ENCODE results near the gene PSEN2. TPM values are rescaled to one million over a fixed set of nuclear protein-coding genes. Genes with fewer than 3 reads are reported as not detected.
A peak's percentile ranks its signal among the peaks of the same experiment; 100 is the strongest.

The PSEN2 gene
- total RNA-seq, 2 donors from 2014 or later = 22.6 to 23.3 TPM

DNA sequence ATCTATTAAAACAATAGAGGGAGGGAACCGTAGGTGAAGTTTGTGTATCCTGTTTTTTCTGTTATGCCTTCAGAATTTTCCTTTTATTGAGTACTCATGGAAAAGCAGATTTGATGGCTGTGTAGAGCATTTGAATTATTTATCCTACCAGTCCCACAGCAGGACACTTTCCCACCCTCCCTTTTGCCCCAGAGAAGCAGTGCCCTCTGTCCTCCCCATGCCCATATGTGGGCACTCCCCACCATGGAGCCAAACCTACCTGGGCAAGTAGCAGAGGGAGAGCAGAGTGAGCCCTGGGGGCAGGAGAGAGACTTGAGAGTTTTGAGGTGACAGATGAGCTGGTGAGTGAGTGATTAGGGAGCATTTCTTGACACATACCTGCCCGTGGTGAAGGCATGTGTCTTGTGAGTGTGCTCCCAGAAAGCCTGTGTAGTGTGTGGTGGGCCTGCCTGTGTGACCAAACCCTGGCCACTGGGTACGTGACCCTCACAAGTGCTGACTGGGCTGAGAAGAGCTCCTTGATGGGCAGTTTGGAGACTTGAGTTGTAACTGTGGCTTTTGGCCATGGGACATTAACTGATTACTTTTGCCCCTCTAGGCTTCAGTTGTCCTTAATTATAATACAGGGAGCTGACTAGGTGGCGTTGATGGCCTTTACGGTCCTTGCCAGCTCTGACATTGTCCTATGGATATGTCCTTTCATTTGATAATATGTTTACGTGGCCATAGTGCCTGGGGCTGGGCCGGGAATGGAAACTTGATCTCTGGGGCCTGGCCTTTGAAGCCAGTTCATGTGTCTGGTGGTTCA lies 3.6 kb downstream of the PSEN2 start:
- no peak overlapping the region for H3K27ac ChIP-seq
- TF ChIP-seq, protein P1, sequence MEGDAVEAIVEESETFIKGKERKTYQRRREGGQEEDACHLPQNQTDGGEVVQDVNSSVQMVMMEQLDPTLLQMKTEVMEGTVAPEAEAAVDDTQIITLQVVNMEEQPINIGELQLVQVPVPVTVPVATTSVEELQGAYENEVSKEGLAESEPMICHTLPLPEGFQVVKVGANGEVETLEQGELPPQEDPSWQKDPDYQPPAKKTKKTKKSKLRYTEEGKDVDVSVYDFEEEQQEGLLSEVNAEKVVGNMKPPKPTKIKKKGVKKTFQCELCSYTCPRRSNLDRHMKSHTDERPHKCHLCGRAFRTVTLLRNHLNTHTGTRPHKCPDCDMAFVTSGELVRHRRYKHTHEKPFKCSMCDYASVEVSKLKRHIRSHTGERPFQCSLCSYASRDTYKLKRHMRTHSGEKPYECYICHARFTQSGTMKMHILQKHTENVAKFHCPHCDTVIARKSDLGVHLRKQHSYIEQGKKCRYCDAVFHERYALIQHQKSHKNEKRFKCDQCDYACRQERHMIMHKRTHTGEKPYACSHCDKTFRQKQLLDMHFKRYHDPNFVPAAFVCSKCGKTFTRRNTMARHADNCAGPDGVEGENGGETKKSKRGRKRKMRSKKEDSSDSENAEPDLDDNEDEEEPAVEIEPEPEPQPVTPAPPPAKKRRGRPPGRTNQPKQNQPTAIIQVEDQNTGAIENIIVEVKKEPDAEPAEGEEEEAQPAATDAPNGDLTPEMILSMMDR (IDR thresholded peaks at IDR 0.05) = no peak

DNA sequence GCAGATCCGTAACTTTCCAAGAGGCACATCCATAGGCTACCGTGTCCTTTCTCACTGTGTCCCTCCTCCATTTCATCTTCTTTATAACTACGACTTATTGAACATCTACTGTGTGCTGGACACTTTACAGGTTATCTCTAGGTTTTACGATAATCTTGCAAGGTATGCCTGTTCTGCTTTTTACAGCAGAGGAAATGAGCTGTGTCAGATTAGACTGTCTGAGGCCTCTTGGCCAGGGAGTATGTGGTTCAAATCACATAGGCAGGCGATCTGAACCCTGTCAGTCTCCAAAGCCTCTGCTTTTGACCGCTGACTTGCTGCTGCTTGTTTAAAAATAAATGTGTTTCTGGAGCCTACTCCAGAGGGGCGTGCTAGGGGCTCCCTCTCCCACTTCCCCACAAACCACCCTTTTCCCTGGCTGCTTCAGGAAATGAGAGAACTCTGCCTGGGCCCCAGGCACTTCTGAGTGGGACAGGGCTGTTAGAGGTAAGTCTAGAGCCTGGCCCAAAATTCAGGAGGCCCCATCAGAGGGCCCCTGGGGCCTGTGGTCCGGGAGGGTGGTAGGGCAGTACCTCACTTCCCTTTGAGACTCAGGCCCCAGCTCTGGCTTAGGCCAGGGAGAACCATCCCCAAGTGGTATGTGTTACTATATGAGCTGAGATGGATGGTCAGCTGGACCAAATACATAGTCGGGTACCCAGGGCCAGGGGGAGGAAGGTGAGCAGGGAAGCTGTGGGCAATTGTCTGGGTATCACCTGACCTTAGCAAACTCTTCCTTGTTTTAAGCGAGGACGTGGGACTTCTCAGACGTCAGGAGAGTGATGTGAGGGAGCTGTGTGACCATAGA lies 4.4 kb downstream of the PSEN2 start:
- no peak overlapping the region for H3K4me3 ChIP-seq
- TF ChIP-seq, protein P1 (IDR thresholded peaks at IDR 0.05) = no peak
- DNase-seq (ENCODE audit: low spot score) = peak; percentile 38
- no peak overlapping the region for H3K27ac ChIP-seq
- H3K9me3 ChIP-seq = no peaks in the 10 kb centered on the region
- H3K27me3 ChIP-seq = no peaks in the 10 kb centered on the region
- H3K36me3 ChIP-seq = no peaks in the 10 kb centered on the region
- peaks cover 0 to 20% of the 10 kb centered on the region in 2 donors for H3K4me1 ChIP-seq

More for the DNA sequence above, 3.6 kb downstream of the PSEN2 start:
- H3K9me3 ChIP-seq = no peaks in the 10 kb centered on the region
- no peaks in the 10 kb centered on the region for H3K36me3 ChIP-seq
- H3K4me1 ChIP-seq = peaks cover 0 to 20% of the 10 kb centered on the region in 2 donors
- no peak overlapping the region for H3K4me3 ChIP-seq
- DNase-seq (ENCODE audit: low spot score) = peak; percentile 53
- H3K27me3 ChIP-seq = no peaks in the 10 kb centered on the region

DNA sequence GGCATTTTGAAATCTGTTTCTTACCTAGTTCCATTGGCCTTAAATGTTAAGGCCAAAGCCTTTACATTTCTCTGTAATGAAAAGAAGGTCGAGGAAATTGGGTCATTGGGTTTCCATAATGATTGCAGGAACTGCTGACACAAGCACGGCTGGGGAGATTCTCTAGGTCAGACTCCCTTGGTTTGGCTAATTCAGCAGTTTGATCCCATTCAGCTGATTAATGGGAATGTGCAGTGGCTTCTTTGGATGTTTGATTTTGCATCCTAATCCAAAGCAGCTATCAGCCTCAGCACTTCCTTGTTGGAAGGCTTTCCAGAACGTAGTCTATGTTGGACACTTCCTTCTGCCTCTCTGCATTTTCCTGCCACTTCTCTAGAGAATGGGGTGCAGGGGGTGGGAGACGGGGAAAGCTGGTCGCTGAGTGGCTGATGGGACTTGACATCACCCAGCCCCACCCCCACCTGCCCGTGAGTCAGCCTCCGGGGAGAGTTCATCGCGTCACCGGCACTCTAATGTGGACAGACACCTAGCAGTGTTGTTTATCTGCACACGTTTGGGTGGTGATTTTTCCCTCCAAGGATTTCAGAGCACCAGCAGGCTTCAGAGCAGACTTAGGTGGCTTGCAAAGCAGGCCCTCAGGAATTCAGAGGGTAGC lies 5.4 kb downstream of the PSEN2 start:
- Histone ChIP-seq H3K36me3 (peaks cover 6% of the 10 kb centered on the region), H3K4me3 (no peak overlapping the region), H3K27ac (no peak overlapping the region), H3K4me1 (peaks cover 0 to 19% of the 10 kb centered on the region in 2 donors), H3K27me3 (no peaks in the 10 kb centered on the region), H3K9me3 (no peaks in the 10 kb centered on the region)
- peak; percentile 13 for DNase-seq (ENCODE audit: low spot score)
- TF ChIP-seq, protein P1 (IDR thresholded peaks at IDR 0.05) = no peak

DNA sequence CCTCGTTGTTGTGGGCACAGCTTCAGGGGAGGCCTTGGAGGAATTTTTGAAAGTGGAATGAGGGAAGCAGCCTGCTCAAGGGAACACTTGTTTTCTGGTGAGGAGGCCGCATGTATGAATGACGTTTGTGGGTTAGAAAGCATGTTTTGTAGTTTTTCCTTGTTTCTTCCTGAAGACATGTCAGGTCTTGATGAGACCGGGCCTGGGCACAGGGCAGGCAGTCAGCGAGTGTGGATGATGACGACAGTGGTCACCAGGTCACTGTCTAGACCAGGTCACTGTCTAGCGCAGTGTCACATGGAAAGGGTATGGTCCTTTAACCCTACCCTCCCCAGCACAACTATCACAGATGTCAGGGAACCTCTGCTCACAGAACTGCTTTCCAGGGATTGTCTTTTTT lies 7.3 kb downstream of the PSEN2 start:
- H3K4me3 ChIP-seq = no peak overlapping the region
- peaks cover 0 to 8% of the 10 kb centered on the region in 2 donors for H3K4me1 ChIP-seq
- TF ChIP-seq, protein P1 (IDR thresholded peaks at IDR 0.05) = no peak
- no peak overlapping the region for H3K27ac ChIP-seq
- no peaks in the 10 kb centered on the region for H3K9me3 ChIP-seq
- H3K36me3 ChIP-seq = peaks cover 15% of the 10 kb centered on the region
- H3K27me3 ChIP-seq = no peaks in the 10 kb centered on the region
- DNase-seq (ENCODE audit: low spot score) = no peak

DNA sequence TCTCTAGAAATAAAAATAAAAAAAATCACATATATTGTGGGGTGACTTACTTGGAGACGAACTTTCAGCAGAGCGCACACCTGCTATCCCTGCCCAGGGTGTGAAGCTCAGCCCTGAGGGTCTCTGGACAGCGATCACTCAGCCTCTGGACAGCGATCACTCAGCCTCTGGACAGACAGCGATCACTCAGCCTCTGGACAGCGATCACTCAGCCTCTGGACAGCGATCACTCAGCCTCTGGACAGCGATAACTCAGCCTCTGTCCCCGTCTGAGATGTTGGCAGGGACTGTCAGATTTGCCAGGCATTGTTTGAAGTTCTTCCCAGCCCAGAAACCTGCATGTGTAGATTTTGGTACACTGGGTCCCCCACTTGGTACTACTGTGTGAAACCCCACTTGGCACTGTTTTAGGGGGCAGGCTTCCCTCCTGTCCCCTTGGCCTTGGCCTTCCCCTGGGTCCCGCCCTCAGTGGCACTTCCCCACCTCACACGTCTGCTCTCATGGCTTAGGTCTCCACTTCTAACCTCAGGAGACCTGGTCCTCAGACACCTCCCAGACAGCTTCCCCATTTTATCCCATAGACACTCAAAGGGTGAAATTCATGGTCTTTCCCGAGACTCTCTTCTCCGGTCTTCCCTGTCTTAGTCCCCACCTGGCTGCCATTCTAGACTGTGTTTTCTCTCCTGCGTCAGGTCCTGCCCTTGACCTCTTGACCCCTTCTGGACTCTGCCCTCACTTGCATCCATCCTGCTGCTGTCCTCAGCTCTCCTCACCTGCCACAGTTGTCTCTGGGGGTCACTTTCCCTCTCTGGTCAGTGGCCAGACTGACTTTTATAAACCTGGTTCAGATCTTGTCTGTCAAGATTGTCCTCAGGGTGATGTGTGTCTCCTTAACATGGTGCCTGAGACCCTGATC lies 10.2 kb downstream of the PSEN2 start:
- Histone ChIP-seq H3K9me3 (no peaks in the 10 kb centered on the region), H3K27ac (no peak overlapping the region), H3K4me1 (peaks cover 0 to 36% of the 10 kb centered on the region in 2 donors), H3K4me3 (no peak overlapping the region), H3K36me3 (peaks cover 15% of the 10 kb centered on the region), H3K27me3 (no peaks in the 10 kb centered on the region)
- no peak for DNase-seq (ENCODE audit: low spot score)
- TF ChIP-seq, protein P1 (IDR thresholded peaks at IDR 0.05) = no peak
